ENCODE data around the gene RIGI. TPM values are rescaled to one million over a fixed set of nuclear protein-coding genes. Genes with fewer than 3 reads are reported as not detected.

RIGI gene
- total and polyA plus RNA-seq, 10 of the 15 experiments (the other 5 are each of a cell fraction or from before 2014, with no cell fraction given): 5.3 to 15.2 (median 9.1) TPM

GRCh38 chr9:32486839-32487562 lies 39.0 kb downstream of the RIGI start (continued):
- TF ChIP-seq PKNOX1 (IDR thresholded peaks at IDR 0.05): no peak
- TF ChIP-seq ATF2 (IDR thresholded peaks at IDR 0.05; ENCODE audit: low read length): no peak
- no peak for TF ChIP-seq USF2 (IDR thresholded peaks at IDR 0.05; ENCODE audit: borderline replicate concordance, low read depth, low read length)
- no peak for TF ChIP-seq MYC (IDR thresholded peaks at IDR 0.05; ENCODE audit: insufficient read depth, insufficient read length, insufficient replicate concordance, low read length, severe bottlenecking)
- TF ChIP-seq CBX5 (IDR thresholded peaks at IDR 0.05; ENCODE audit: low read depth): no peak

- H3K4me3 ChIP-seq: no peak overlapping the region
- no peak overlapping the region for H3K4me2 ChIP-seq (ENCODE audit: control insufficient read depth, insufficient read depth)
- DNase-seq (ENCODE audit: low read depth, low spot score) (no peak), ATAC-seq (no peak), FAIRE-seq (no peak)
- in situ Hi-C loops (cut with MboI) (no loop called here), intact Hi-C loops (cut with micrococcal nuclease; ENCODE audit: unreplicated experiment) (no loop called here)
- no peak overlapping the region for H3K27ac ChIP-seq (ENCODE audit: control insufficient read depth, insufficient read depth)
- H2AFZ ChIP-seq (ENCODE audit: control insufficient read depth, low read depth, low read length): no peak overlapping the region
- BruUV-seq (replicated peaks): no TSS peak
- no peaks in the 10 kb centered on the region for H3K79me2 ChIP-seq (ENCODE audit: control insufficient read depth, insufficient read depth, low read length)
- H3K4me1 ChIP-seq (ENCODE audit: control insufficient read depth, insufficient read depth, low read length): no peaks in the 10 kb centered on the region
- RAD21 ChIA-PET (ENCODE audit: unreplicated experiment): no interaction called here
- H3K27me3 ChIP-seq (replicated peaks in 1 of 2; ENCODE audit: control insufficient read depth in 2 of 2, insufficient read depth in 2 of 2, low read length in 1 of 2): no peaks in the 10 kb centered on the region
- WGBS (ENCODE audit: insufficient coverage, insufficient replicate concordance, low lambda C conversion rate, missing lambda C conversion rate): 98% methylated on average over 4 of the region's 4 CpGs
- POLR2A ChIA-PET: no interaction called here
- SMC1A ChIA-PET (ENCODE audit: uncharacterized antibody, unreplicated experiment): interaction anchor here (0.5 kb wide), 1 partner anchor 67 kb away, joined by 3 read pairs; no protein-coding TSS in a partner anchor
- no peaks in the 10 kb centered on the region for H3K9me3 ChIP-seq (replicated peaks; ENCODE audit: control insufficient read depth, insufficient read depth, low read length)
- H3K36me3 ChIP-seq (ENCODE audit: control insufficient read depth in 2 of 2, insufficient read depth in 2 of 2, low read length in 1 of 2): peaks cover 0 to 19% of the 10 kb centered on the region in 2 experiments; a peak in 3 of 4 replicates
- H3K9ac ChIP-seq (ENCODE audit: control insufficient read depth, insufficient read depth, low read length): no peak overlapping the region
- TF ChIP-seq RUNX3 (IDR thresholded peaks at IDR 0.05; ENCODE audit: low read length) (no peak), KDM1A (IDR thresholded peaks at IDR 0.05; ENCODE audit: borderline replicate concordance) (no peak)
- H4K20me1 ChIP-seq (ENCODE audit: control insufficient read depth, insufficient read depth): no peaks in the 10 kb centered on the region
- CTCF ChIA-PET: interaction anchor here (1.7 kb wide), 1 partner anchor 13 kb away, joined by 4 read pairs; no protein-coding TSS in a partner anchor
Measured at GRCh38 chr9:32483343-32483742, 42.7 kb downstream of the RIGI start.

Other genes starting within 250 kb of the RIGI start
- gene ACO1, start 141.6 kb downstream of the RIGI start, total RNA-seq (2014; rRNA removed): 3.0 and 3.3 TPM in 2 replicates
- gene ACO1, start 141.6 kb downstream of the RIGI start, total RNA-seq (2014; rRNA removed; fragmentation: Illumina TruSeq; extraction: Trizol): 2.4 and 3.2 TPM in 2 replicates
- gene ACO1, start 141.6 kb downstream of the RIGI start, total RNA-seq (2021): 3.4 and 3.5 TPM in 2 replicates
- 5.6 and 6.4 TPM in 2 replicates for gene ACO1, start 141.6 kb downstream of the RIGI start, polyA plus RNA-seq (2011; rRNA removed)
- gene ACO1, start 141.6 kb downstream of the RIGI start, polyA plus RNA-seq (2014; fragmentation: Illumina TruSeq; extraction: Trizol): 3.3 and 3.5 TPM in 2 replicates
- gene ACO1, start 141.6 kb downstream of the RIGI start, polyA plus RNA-seq (2014; fragmentation: Nextera tagmentation; extraction: Ambion mirVana): under 1 TPM; 0.21 to 0.53 TPM
- gene ACO1, start 141.6 kb downstream of the RIGI start, polyA plus RNA-seq (2014; rRNA removed): 2.5 and 2.9 TPM in 2 replicates
- 1 to 10 TPM; 4.2 to 6.5 TPM for gene ACO1, start 141.6 kb downstream of the RIGI start, polyA plus RNA-seq (2016; fragmentation: Nextera tagmentation; extraction: Ambion mirVana)
- gene SMIM27, start 26.1 kb upstream of the RIGI start, total RNA-seq (2014; rRNA removed): 20.5 and 23.7 TPM in 2 replicates
- 21.1 and 21.5 TPM in 2 replicates for gene SMIM27, start 26.1 kb upstream of the RIGI start, total RNA-seq (2014; rRNA removed; fragmentation: Illumina TruSeq; extraction: Trizol)
- 18.6 and 19.6 TPM in 2 replicates for gene SMIM27, start 26.1 kb upstream of the RIGI start, total RNA-seq (2021)
- gene SMIM27, start 26.1 kb upstream of the RIGI start, polyA plus RNA-seq (2011; rRNA removed): 29.3 and 37.2 TPM in 2 replicates
- gene SMIM27, start 26.1 kb upstream of the RIGI start, polyA plus RNA-seq (2014; fragmentation: Illumina TruSeq; extraction: Trizol): 4.1 and 12.2 TPM in 2 replicates
- gene SMIM27, start 26.1 kb upstream of the RIGI start, polyA plus RNA-seq (2014; fragmentation: Nextera tagmentation; extraction: Ambion mirVana): 10 to 100 TPM; 38.6 to 39.9 TPM
- 22.2 and 31.5 TPM in 2 replicates for gene SMIM27, start 26.1 kb upstream of the RIGI start, polyA plus RNA-seq (2014; rRNA removed)
- 10 to 100 TPM; 44.1 to 47.3 TPM for gene SMIM27, start 26.1 kb upstream of the RIGI start, polyA plus RNA-seq (2016; fragmentation: Nextera tagmentation; extraction: Ambion mirVana)
- gene TOPORS, start 26.4 kb upstream of the RIGI start, total RNA-seq (2014; rRNA removed): 14.0 and 19.2 TPM in 2 replicates
- 27.1 and 27.8 TPM in 2 replicates for gene TOPORS, start 26.4 kb upstream of the RIGI start, total RNA-seq (2014; rRNA removed; fragmentation: Illumina TruSeq; extraction: Trizol)
- gene TOPORS, start 26.4 kb upstream of the RIGI start, total RNA-seq (2021): 12.7 and 12.8 TPM in 2 replicates
- 14.6 and 22.6 TPM in 2 replicates for gene TOPORS, start 26.4 kb upstream of the RIGI start, polyA plus RNA-seq (2011; rRNA removed)
- 20.6 and 28.0 TPM in 2 replicates for gene TOPORS, start 26.4 kb upstream of the RIGI start, polyA plus RNA-seq (2014; fragmentation: Illumina TruSeq; extraction: Trizol)
- gene TOPORS, start 26.4 kb upstream of the RIGI start, polyA plus RNA-seq (2014; fragmentation: Nextera tagmentation; extraction: Ambion mirVana): 1 to 10 TPM; 6.0 to 6.6 TPM
- 7.3 and 9.1 TPM in 2 replicates for gene TOPORS, start 26.4 kb upstream of the RIGI start, polyA plus RNA-seq (2014; rRNA removed)
- gene TOPORS, start 26.4 kb upstream of the RIGI start, polyA plus RNA-seq (2016; fragmentation: Nextera tagmentation; extraction: Ambion mirVana): 10 to 100 TPM; 17.9 to 18.2 TPM
- 47.6 and 52.6 TPM in 2 replicates for gene NDUFB6, start 47.0 kb upstream of the RIGI start, total RNA-seq (2014; rRNA removed)
- 35.3 and 40.3 TPM in 2 replicates for gene NDUFB6, start 47.0 kb upstream of the RIGI start, total RNA-seq (2014; rRNA removed; fragmentation: Illumina TruSeq; extraction: Trizol)
- 51.2 and 54.9 TPM in 2 replicates for gene NDUFB6, start 47.0 kb upstream of the RIGI start, total RNA-seq (2021)
- 57.6 and 68.3 TPM in 2 replicates for gene NDUFB6, start 47.0 kb upstream of the RIGI start, polyA plus RNA-seq (2011; rRNA removed)
- gene NDUFB6, start 47.0 kb upstream of the RIGI start, polyA plus RNA-seq (2014; fragmentation: Illumina TruSeq; extraction: Trizol): 14.7 and 26.3 TPM in 2 replicates
- gene NDUFB6, start 47.0 kb upstream of the RIGI start, polyA plus RNA-seq (2014; fragmentation: Nextera tagmentation; extraction: Ambion mirVana): 10 to 100 TPM; 80.8 to 84.3 TPM
- 56.2 and 65.2 TPM in 2 replicates for gene NDUFB6, start 47.0 kb upstream of the RIGI start, polyA plus RNA-seq (2014; rRNA removed)
- gene NDUFB6, start 47.0 kb upstream of the RIGI start, polyA plus RNA-seq (2016; fragmentation: Nextera tagmentation; extraction: Ambion mirVana): 100 to 1,000 TPM; 237 to 269 TPM
- under 0.01 TPM in 1 of 2 replicates, not detected in the other for gene TAF1L, start 109.5 kb upstream of the RIGI start, total RNA-seq (2014; rRNA removed)
- under 0.01 TPM in 1 of 2 replicates, not detected in the other for gene TAF1L, start 109.5 kb upstream of the RIGI start, total RNA-seq (2014; rRNA removed; fragmentation: Illumina TruSeq; extraction: Trizol)
- gene TAF1L, start 109.5 kb upstream of the RIGI start, total RNA-seq (2021): not detected in 2 replicates
- gene TAF1L, start 109.5 kb upstream of the RIGI start, polyA plus RNA-seq (2011; rRNA removed): 0.01 and 0.03 TPM in 2 replicates
- gene TAF1L, start 109.5 kb upstream of the RIGI start, polyA plus RNA-seq (2014; fragmentation: Illumina TruSeq; extraction: Trizol): 0.03 TPM in 2 replicates
- not detected for gene TAF1L, start 109.5 kb upstream of the RIGI start, polyA plus RNA-seq (2014; fragmentation: Nextera tagmentation; extraction: Ambion mirVana)
- 0.01 TPM in 1 of 2 replicates, not detected in the other for gene TAF1L, start 109.5 kb upstream of the RIGI start, polyA plus RNA-seq (2014; rRNA removed)
- gene TAF1L, start 109.5 kb upstream of the RIGI start, polyA plus RNA-seq (2016; fragmentation: Nextera tagmentation; extraction: Ambion mirVana): not detected

Data from GM12878 (cell line).